Measurements from ENCODE around the gene TBKBP1.

TBKBP1 gene

DNA sequence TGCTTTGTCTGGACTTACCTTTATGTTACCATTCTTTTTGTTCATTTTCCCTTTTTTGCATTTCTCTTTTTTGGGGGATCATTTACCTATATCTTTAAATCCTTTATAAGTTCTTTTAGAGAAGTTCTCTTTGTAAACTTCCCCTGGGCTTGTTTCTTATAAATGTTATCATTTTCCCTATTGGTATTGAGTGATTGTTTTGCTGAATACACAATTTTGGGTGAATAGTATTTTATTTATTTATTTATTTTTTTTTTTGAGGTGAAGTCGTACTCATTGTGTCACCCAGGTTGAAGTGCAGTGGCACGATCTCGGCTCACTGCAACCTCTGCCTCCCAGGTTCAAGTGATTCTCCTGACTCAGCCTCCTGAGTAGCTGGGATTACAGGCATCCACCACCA lies 57.5 kb downstream of the TBKBP1 start:
- DNase-seq (ENCODE audit: insufficient read length, low spot score) = no peak
- no peak for TF ChIP-seq PAX5 (IDR thresholded peaks at IDR 0.05; ENCODE audit: insufficient read depth, low read length, severe bottlenecking)
- TF ChIP-seq POLR2AphosphoS5 (IDR thresholded peaks at IDR 0.05; ENCODE audit: low read depth, low read length) = no peak
- TF ChIP-seq POLR2A (IDR thresholded peaks at IDR 0.05; ENCODE audit: low read depth, low read length) = no peak
- TF ChIP-seq POU2F2 (IDR thresholded peaks at IDR 0.05; ENCODE audit: low read depth, low read length) = no peak
- no peak for TF ChIP-seq TAF1 (IDR thresholded peaks at IDR 0.05; ENCODE audit: low read depth, low read length)
- no peak for TF ChIP-seq SPI1 (IDR thresholded peaks at IDR 0.05; ENCODE audit: low read depth, low read length)
- no peak for FAIRE-seq

DNA sequence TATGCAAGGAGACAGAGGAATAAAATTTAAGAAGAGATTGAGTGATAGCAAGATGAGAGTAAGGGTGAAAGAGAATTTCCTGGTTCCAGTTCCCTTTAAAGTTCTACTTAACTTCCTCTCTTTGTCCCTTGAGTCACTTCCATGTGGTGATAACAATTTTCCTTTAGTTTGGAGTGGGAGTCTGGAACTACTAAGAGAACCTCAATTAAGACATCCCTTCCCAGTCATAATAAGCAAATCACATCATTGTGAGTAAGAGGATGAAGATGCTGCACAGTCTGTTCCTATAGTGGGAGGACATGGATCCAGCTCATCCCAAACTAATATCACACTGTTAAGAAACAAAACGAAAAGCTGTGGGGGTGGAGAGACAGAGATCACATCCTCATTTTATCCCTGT lies 63.4 kb downstream of the TBKBP1 start:
- TF ChIP-seq POLR2A (IDR thresholded peaks at IDR 0.05; ENCODE audit: low read depth, low read length) (no peak), PAX5 (IDR thresholded peaks at IDR 0.05; ENCODE audit: insufficient read depth, low read length, severe bottlenecking) (no peak), TAF1 (IDR thresholded peaks at IDR 0.05; ENCODE audit: low read depth, low read length) (no peak), SPI1 (IDR thresholded peaks at IDR 0.05; ENCODE audit: low read depth, low read length) (no peak), POU2F2 (IDR thresholded peaks at IDR 0.05; ENCODE audit: low read depth, low read length) (no peak), POLR2AphosphoS5 (IDR thresholded peaks at IDR 0.05; ENCODE audit: low read depth, low read length) (no peak)
- no peak for FAIRE-seq
- DNase-seq (ENCODE audit: insufficient read length, low spot score) = no peak

DNA sequence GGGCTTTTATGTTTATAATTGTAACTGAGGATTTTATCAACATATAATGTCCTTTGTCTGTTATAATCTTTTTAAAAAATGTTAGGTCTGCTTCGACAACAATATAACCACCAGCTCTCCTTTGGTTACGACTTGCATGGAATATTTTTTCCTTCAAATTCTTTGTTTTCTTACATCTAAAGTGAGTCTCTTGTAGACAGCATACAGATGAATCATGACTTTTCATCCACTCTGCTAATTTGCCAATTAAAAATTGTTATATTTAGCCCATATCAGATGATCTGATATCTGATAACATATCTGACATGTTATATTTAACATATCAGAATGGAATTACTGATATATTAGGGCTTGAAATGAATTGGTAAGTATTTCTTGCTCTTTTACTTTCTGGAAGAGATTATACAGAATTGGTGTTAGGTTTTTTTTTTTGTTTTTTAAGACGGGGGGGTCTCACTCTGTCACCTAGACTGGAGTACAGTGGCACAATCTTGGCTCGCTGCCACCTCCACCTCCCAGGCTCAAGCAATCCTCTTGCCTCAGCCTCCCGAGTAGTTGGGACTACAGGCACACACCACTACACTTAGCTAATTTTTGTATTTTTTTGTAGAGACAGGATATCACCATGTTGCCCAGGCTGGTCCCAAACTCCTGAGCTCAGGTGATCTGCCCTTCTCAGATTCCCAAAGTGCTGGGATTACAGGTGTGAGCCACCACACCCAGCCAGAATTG lies 66.6 kb downstream of the TBKBP1 start:
- FAIRE-seq (no peak), DNase-seq (ENCODE audit: insufficient read length, low spot score) (no peak)
- no peak for TF ChIP-seq POU2F2 (IDR thresholded peaks at IDR 0.05; ENCODE audit: low read depth, low read length)
- no peak for TF ChIP-seq POLR2AphosphoS5 (IDR thresholded peaks at IDR 0.05; ENCODE audit: low read depth, low read length)
- TF ChIP-seq TAF1 (IDR thresholded peaks at IDR 0.05; ENCODE audit: low read depth, low read length) = no peak
- TF ChIP-seq POLR2A (IDR thresholded peaks at IDR 0.05; ENCODE audit: low read depth, low read length) = no peak
- TF ChIP-seq PAX5 (IDR thresholded peaks at IDR 0.05; ENCODE audit: insufficient read depth, low read length, severe bottlenecking) = no peak
- TF ChIP-seq SPI1 (IDR thresholded peaks at IDR 0.05; ENCODE audit: low read depth, low read length) = no peak
